Measurements from ENCODE around the gene FHOD3. TPM values are rescaled to one million over a fixed set of nuclear protein-coding genes. Genes with fewer than 3 reads are reported as not detected.

The FHOD3 gene
- total RNA-seq, 1 donor from 2014 or later: 8.9 TPM

DNA sequence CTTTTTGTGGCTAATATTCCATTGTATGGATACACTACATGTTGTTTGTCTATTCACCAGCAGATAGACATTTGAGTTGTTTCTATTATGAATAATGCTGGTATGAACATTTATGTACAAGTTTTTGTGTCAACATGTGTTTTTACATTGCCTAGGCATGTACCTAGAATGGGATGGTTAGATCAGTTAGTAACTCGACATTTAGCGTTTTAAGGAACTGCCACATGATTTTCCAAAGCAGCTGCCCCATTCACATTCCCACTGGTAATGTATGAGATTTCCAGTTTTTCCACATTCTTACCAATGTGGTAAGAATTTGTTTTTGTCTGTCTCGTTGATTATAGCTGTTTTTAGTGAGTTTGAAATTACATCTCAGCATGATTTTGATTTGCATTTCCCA lies 112.8 kb downstream of the FHOD3 start:
- DNase-seq (ENCODE audit: low spot score): no peak
- H3K27me3 Mint-ChIP-seq (ENCODE audit: low read depth): no peaks in the 10 kb centered on the region
- H3K27ac Mint-ChIP-seq (ENCODE audit: unreplicated experiment): no peak overlapping the region
- no peaks in the 10 kb centered on the region for H3K9me3 Mint-ChIP-seq (ENCODE audit: low read depth)
- H3K4me3 Mint-ChIP-seq (ENCODE audit: unreplicated experiment): no peak overlapping the region
- TF ChIP-seq, protein P1, sequence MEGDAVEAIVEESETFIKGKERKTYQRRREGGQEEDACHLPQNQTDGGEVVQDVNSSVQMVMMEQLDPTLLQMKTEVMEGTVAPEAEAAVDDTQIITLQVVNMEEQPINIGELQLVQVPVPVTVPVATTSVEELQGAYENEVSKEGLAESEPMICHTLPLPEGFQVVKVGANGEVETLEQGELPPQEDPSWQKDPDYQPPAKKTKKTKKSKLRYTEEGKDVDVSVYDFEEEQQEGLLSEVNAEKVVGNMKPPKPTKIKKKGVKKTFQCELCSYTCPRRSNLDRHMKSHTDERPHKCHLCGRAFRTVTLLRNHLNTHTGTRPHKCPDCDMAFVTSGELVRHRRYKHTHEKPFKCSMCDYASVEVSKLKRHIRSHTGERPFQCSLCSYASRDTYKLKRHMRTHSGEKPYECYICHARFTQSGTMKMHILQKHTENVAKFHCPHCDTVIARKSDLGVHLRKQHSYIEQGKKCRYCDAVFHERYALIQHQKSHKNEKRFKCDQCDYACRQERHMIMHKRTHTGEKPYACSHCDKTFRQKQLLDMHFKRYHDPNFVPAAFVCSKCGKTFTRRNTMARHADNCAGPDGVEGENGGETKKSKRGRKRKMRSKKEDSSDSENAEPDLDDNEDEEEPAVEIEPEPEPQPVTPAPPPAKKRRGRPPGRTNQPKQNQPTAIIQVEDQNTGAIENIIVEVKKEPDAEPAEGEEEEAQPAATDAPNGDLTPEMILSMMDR (IDR thresholded peaks at IDR 0.05): no peak
- no peaks in the 10 kb centered on the region for H3K36me3 Mint-ChIP-seq (ENCODE audit: low read depth)
- H3K4me1 Mint-ChIP-seq (ENCODE audit: low read depth): no peaks in the 10 kb centered on the region

DNA sequence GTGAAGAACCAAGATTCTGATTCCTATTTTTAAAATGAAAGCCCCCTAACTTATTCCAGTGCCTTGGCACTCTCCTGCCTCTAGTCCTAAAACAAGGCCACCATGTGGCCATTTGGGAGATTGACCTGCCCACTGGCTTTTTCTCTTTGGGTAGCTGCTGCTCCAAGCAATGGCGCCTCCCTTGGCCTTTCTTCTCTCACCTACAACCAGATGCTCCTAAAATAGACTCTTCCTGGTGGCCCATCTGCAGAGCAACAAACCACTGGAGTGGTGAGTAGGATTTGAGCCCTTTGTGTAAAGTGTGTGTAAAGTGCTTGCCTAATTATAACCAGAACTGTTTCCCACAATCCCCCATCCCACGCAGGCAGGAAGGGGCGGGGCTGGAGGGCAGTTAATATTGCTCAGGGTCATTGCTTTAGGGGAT lies 114.2 kb downstream of the FHOD3 start:
- DNase-seq (ENCODE audit: low spot score): no peak
- Mint-ChIP-seq H3K27me3 (ENCODE audit: low read depth) (no peaks in the 10 kb centered on the region), H3K4me3 (ENCODE audit: unreplicated experiment) (no peak overlapping the region), H3K4me1 (ENCODE audit: low read depth) (peaks cover 5% of the 10 kb centered on the region), H3K36me3 (ENCODE audit: low read depth) (no peaks in the 10 kb centered on the region), H3K27ac (ENCODE audit: unreplicated experiment) (no peak overlapping the region), H3K9me3 (ENCODE audit: low read depth) (no peaks in the 10 kb centered on the region)
- TF ChIP-seq, protein P1 (IDR thresholded peaks at IDR 0.05): peak; percentile 57

DNA sequence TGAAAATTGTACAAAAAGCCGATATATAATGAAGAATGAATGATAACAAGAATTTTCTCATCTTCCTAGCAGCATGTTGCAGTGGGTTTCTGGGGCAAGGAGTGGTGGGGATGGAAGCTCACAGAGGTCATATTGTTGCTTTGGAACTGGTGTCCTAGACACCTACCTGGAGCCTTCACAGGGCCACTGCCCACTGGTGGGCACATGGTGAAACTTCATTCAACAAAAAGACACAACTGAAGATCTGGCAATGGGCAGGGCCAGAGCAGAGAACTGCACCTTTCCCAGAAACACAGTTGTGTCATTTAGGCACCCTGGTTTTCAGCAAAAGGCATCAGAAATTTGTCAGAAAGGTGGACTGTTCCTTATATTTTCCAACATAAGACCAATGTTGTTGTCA lies 115.3 kb downstream of the FHOD3 start:
- peaks cover 5% of the 10 kb centered on the region for H3K4me1 Mint-ChIP-seq (ENCODE audit: low read depth)
- TF ChIP-seq, protein P1 (IDR thresholded peaks at IDR 0.05): peak; percentile 61
- H3K27me3 Mint-ChIP-seq (ENCODE audit: low read depth): no peaks in the 10 kb centered on the region
- no peaks in the 10 kb centered on the region for H3K36me3 Mint-ChIP-seq (ENCODE audit: low read depth)
- no peak overlapping the region for H3K27ac Mint-ChIP-seq (ENCODE audit: unreplicated experiment)
- H3K9me3 Mint-ChIP-seq (ENCODE audit: low read depth): no peaks in the 10 kb centered on the region
- no peak for DNase-seq (ENCODE audit: low spot score)
- no peak overlapping the region for H3K4me3 Mint-ChIP-seq (ENCODE audit: unreplicated experiment)

DNA sequence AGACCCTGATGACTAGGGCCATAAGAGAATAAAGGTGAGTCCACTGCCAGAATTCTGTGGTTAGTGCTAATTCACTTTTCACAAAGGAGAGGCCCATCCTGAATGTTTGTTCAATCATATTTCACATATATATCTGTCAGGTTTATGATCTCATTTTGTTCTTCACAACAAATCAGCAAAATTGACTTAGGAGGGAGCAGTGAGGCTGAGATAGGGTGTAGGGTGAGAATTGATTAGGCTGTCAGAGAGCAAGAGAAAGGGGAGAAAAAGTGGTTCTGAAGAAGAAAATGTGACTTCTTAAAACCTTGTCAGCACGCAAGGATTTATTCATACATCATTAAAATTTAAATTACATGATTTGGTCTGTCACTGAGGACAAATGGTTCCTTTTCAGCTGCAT lies 117.7 kb downstream of the FHOD3 start:
- TF ChIP-seq, protein P1 (IDR thresholded peaks at IDR 0.05): no peak
- Mint-ChIP-seq H3K4me1 (ENCODE audit: low read depth) (peaks cover 17% of the 10 kb centered on the region), H3K36me3 (ENCODE audit: low read depth) (no peaks in the 10 kb centered on the region), H3K27me3 (ENCODE audit: low read depth) (no peaks in the 10 kb centered on the region), H3K27ac (ENCODE audit: unreplicated experiment) (no peak overlapping the region), H3K4me3 (ENCODE audit: unreplicated experiment) (no peak overlapping the region), H3K9me3 (ENCODE audit: low read depth) (no peaks in the 10 kb centered on the region)
- DNase-seq (ENCODE audit: low spot score): no peak

DNA sequence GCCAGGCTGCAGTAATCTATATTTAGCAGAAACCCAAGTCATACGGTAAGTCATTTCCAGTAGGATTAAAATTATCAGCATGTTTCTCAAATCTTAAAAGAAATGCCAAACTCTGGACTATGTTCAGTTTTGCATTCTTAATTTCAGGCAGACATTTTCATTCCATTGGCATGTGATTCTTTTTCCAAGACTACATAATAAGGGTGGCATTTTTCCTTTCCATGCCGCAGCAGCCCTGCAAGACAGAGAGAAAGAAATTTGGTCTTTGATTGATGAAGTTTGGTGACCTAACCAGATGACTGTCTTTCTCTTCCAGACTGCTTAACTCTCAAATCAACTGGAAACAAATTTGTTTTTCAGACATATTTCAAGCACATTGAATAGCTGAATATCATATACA lies 118.1 kb downstream of the FHOD3 start:
- DNase-seq (ENCODE audit: low spot score): no peak
- H3K36me3 Mint-ChIP-seq (ENCODE audit: low read depth): no peaks in the 10 kb centered on the region

More for the DNA sequence above, 118.1 kb downstream of the FHOD3 start:
- H3K4me3 Mint-ChIP-seq (ENCODE audit: unreplicated experiment): no peak overlapping the region
- H3K27me3 Mint-ChIP-seq (ENCODE audit: low read depth): no peaks in the 10 kb centered on the region
- TF ChIP-seq, protein P1 (IDR thresholded peaks at IDR 0.05): no peak
- H3K9me3 Mint-ChIP-seq (ENCODE audit: low read depth): no peaks in the 10 kb centered on the region
- H3K4me1 Mint-ChIP-seq (ENCODE audit: low read depth): peaks cover 21% of the 10 kb centered on the region
- H3K27ac Mint-ChIP-seq (ENCODE audit: unreplicated experiment): no peak overlapping the region

All from chondrocyte (in vitro differentiated cells).